ENCODE data around the gene SMARCAL1. TPM values are rescaled to one million over a fixed set of nuclear protein-coding genes. Genes with fewer than 3 reads are reported as not detected.

Gene SMARCAL1
- total RNA-seq, 4 donors from 2014 or later, result 13.5 to 28.2 (median 20.6) TPM

DNA sequence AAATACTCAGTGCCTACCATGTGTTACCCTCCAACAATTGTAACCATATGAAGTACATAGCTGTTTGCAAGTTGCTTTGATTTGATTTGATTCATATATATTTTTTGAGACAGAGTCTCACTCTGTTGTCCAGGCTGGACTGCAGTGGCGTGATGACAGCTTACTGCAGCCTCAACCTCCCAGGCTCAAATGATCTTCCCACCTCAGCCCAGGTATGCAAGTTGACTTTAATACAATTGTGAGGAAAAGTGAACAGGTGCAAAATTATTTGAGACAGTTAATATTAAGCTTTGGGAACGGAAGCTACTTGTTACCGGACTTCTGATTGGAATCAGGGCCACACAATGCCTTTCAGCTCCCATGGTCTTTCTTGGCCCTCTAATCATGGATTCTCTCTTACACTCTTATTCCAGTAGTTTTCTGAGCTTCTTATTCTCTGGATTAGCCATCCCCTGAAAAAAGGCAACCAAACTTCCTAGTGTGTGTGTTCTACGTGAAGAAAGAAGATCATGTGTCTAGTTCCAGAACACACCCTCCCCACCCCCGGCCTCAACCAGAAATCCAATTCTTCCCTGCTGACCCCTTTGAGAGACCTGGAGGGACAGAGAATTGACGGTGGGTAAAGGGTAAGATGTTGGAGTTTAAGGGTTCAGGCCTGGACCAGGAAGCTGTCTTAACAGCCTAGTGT is 85.2 kb downstream of the SMARCAL1 start:
- peaks cover 30% of the 10 kb centered on the region for H3K36me3 ChIP-seq
- no peaks in the 10 kb centered on the region for H3K9me3 ChIP-seq
- H3K4me3 ChIP-seq, result peak overlapping the region; percentile 78
- TF ChIP-seq POLR2AphosphoS5 (IDR thresholded peaks at IDR 0.05), result no peak
- TF ChIP-seq, protein P1, sequence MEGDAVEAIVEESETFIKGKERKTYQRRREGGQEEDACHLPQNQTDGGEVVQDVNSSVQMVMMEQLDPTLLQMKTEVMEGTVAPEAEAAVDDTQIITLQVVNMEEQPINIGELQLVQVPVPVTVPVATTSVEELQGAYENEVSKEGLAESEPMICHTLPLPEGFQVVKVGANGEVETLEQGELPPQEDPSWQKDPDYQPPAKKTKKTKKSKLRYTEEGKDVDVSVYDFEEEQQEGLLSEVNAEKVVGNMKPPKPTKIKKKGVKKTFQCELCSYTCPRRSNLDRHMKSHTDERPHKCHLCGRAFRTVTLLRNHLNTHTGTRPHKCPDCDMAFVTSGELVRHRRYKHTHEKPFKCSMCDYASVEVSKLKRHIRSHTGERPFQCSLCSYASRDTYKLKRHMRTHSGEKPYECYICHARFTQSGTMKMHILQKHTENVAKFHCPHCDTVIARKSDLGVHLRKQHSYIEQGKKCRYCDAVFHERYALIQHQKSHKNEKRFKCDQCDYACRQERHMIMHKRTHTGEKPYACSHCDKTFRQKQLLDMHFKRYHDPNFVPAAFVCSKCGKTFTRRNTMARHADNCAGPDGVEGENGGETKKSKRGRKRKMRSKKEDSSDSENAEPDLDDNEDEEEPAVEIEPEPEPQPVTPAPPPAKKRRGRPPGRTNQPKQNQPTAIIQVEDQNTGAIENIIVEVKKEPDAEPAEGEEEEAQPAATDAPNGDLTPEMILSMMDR (IDR thresholded peaks at IDR 0.05), result no peak
- no peak for TF ChIP-seq POLR2A (IDR thresholded peaks at IDR 0.05)
- no peak for TF ChIP-seq EP300 (IDR thresholded peaks at IDR 0.05)
- H3K4me1 ChIP-seq, result peaks cover 33% of the 10 kb centered on the region
- DNase-seq (ENCODE audit: low spot score in 2 of 2), result no peak
- no peaks in the 10 kb centered on the region for H3K27me3 ChIP-seq
- peak overlapping the region; percentile 81 for H3K27ac ChIP-seq
- 74% methylated on average over 6 of the region's 6 CpGs for WGBS

DNA sequence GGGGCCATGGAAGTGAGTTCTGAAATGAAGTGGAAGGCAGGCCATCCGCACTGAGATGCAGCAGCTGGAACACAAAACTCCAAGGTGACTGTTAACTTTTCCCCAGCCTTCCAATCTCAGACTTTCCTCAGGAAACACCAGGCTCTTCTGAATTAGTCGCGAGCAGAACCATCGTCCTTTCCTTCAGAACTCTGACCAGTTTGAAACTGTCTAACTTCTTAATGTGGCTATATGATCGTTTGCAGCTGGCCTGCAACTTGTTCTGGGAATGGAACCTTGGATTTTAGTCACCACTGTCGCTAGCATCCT is 85.7 kb downstream of the SMARCAL1 start:
- H3K4me1 ChIP-seq, result peaks cover 33% of the 10 kb centered on the region
- peak overlapping the region; percentile 81 for H3K27ac ChIP-seq
- H3K9me3 ChIP-seq, result no peaks in the 10 kb centered on the region
- DNase-seq (ENCODE audit: low spot score in 2 of 2), result no peak
- H3K4me3 ChIP-seq, result peak overlapping the region; percentile 78
- H3K36me3 ChIP-seq, result peaks cover 35% of the 10 kb centered on the region
- WGBS, result 26% methylated on average over 6 of the region's 6 CpGs
- no peaks in the 10 kb centered on the region for H3K27me3 ChIP-seq
- TF ChIP-seq, protein P1 (IDR thresholded peaks at IDR 0.05), result no peak
- no peak for TF ChIP-seq POLR2AphosphoS5 (IDR thresholded peaks at IDR 0.05)
- no peak for TF ChIP-seq POLR2A (IDR thresholded peaks at IDR 0.05)
- TF ChIP-seq EP300 (IDR thresholded peaks at IDR 0.05), result no peak

DNA sequence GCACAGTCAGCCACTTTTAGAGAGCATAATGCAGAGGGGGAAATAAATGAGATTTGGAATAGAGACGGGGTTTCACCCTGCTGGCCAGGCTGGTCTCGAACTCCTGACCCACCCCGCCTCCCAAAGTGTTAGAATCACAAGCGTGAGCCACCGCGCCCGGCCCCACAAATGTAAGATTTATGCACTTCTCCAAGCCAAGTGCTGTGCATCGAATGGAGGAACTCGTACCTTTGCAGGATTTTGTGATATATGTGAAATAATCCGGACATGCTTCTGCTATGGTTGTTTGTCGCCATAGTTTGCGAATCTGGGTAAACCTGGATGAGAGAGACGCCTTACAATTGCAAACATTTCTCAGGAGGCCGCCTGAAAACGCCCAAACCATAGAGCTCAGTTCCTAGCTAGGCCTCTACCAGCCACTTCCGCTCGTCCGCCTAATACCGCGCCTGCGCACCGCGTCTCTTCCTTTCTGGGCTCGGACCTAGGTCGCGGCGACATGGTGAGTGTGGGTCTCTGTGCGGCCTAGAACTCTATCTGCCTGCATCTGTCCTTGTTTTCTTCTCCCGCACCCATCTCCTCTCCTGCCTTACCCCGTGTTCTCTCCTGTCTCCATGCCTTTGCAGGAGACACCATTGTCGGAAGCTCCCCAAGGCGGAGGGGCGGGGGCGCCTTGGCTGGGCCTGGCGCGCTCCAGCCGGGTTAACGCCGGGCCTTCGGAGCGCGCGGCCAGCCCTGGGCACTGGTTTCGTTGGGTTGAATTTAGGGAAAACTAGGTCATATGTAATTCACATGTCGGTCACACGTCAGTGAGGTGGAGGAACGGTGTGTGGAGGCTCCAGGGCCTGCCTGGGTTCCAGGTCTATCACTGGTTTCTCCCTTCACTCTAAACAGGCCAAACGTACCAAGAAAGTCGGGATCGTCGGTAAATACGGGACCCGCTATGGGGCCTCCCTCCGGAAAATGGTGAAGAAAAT is 86.4 kb downstream of the SMARCAL1 start, which contains the start of gene RPL37A:
RPL37A (plus strand) TSS at position 466 of the 974 bp plus-strand sequence; CDS start at position 497, 31 bp downstream.
- Histone ChIP-seq H3K4me3 (peak within 1 kb of the TSS; percentile 78), H3K27ac (peak within 1 kb of the TSS; percentile 81), H3K4me1 (peaks cover 33% of the 10 kb centered on the region), H3K36me3 (peaks cover 41% of the 10 kb centered on the region), H3K9me3 (no peaks in the 10 kb centered on the region), H3K27me3 (no peaks in the 10 kb centered on the region)
- peak; percentile 94 to 95 for DNase-seq (ENCODE audit: low spot score in 2 of 2)
- TF ChIP-seq POLR2AphosphoS5 (IDR thresholded peaks at IDR 0.05) (peak; percentile 85 to 97 (median 86)), EP300 (IDR thresholded peaks at IDR 0.05) (no peak), POLR2A (IDR thresholded peaks at IDR 0.05) (peak; percentile 75 to 92)
- TF ChIP-seq, protein P1 (IDR thresholded peaks at IDR 0.05), result no peak
- under 1% methylated on average over 53 of the region's 54 CpGs for WGBS

DNA sequence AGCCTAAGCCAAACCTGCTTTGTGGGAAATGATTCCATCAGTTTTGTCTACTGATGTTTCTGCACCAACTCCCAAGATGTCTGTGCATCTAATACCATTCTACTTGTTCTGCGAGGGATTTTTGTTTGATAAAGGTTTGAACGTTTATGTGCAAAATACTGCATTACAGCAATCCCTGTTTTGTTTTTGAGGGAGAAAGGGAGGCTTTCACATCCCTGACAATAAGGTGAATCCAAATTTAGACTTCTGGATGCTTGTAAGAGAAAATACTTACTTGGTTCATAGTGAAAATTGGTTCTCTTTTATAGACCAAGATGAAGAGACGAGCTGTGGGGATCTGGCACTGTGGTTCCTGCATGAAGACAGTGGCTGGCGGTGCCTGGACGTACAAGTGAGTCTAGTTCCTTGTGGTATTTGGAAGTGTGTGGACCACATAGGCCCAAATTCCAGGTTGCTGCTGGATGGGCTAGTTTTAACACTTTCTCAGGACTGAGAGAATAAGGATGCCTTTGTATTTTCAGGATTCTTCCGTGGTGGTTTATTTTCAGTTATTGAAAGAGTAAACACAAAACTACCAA is 87.4 kb downstream of the SMARCAL1 start:
- no peak for DNase-seq (ENCODE audit: low spot score in 2 of 2)
- Histone ChIP-seq H3K4me3 (peak overlapping the region; percentile 78), H3K27me3 (no peaks in the 10 kb centered on the region), H3K4me1 (peaks cover 33% of the 10 kb centered on the region), H3K9me3 (no peaks in the 10 kb centered on the region), H3K27ac (peak overlapping the region; percentile 81), H3K36me3 (peaks cover 50% of the 10 kb centered on the region)
- WGBS, result 17% methylated on average over 6 of the region's 6 CpGs
- TF ChIP-seq POLR2AphosphoS5 (IDR thresholded peaks at IDR 0.05), result no peak
- no peak for TF ChIP-seq POLR2A (IDR thresholded peaks at IDR 0.05)
- no peak for TF ChIP-seq EP300 (IDR thresholded peaks at IDR 0.05)
- TF ChIP-seq, protein P1 (IDR thresholded peaks at IDR 0.05), result no peak
